ENCODE results near the gene TMPRSS15.

The TMPRSS15 gene

GRCh38 chr21:18403735-18404450, at the start of gene TMPRSS15:
TSS of gene TMPRSS15 (minus strand) at chr21:18403785. CDS start at chr21:18403622, 163 bp downstream.
- DNase-seq (ENCODE audit: low spot score): no peak
- Histone ChIP-seq H3K4me3 (no peak within 1 kb of the TSS), H3K27ac (no peak within 1 kb of the TSS)
- no peak for TF ChIP-seq CTCF (IDR thresholded peaks at IDR 0.05)

- no peak for DNase-seq (ENCODE audit: low spot score)
- Histone ChIP-seq H3K27ac (no peak overlapping the region), H3K4me3 (no peak overlapping the region)
- no peak for TF ChIP-seq CTCF (IDR thresholded peaks at IDR 0.05)
These were observed 48.1 kb upstream of the TMPRSS15 start for GRCh38 chr21:18451670-18452069.

GRCh38 chr21:18449605-18450550, 46.3 kb upstream of the TMPRSS15 start:
- Histone ChIP-seq H3K27ac (no peak overlapping the region), H3K4me3 (no peak overlapping the region)
- no peak for DNase-seq (ENCODE audit: low spot score)
- TF ChIP-seq CTCF (IDR thresholded peaks at IDR 0.05): no peak

- TF ChIP-seq CTCF (IDR thresholded peaks at IDR 0.05): no peak
- Histone ChIP-seq H3K4me3 (no peak overlapping the region), H3K27ac (no peak overlapping the region)
- no peak for DNase-seq (ENCODE audit: low spot score)
These were observed 40.1 kb upstream of the TMPRSS15 start for GRCh38 chr21:18443701-18444100.

GRCh38 chr21:18443085-18443484, 39.5 kb upstream of the TMPRSS15 start:
- no peak overlapping the region for H3K27ac ChIP-seq
- no peak for TF ChIP-seq CTCF (IDR thresholded peaks at IDR 0.05)
- DNase-seq (ENCODE audit: low spot score): no peak
- no peak overlapping the region for H3K4me3 ChIP-seq

GRCh38 chr21:18430341-18430740, 26.8 kb upstream of the TMPRSS15 start:
- Histone ChIP-seq H3K4me3 (no peak overlapping the region), H3K27ac (no peak overlapping the region)
- DNase-seq (ENCODE audit: low spot score): no peak
- no peak for TF ChIP-seq CTCF (IDR thresholded peaks at IDR 0.05)

Data from coronary artery (tissue), 2 donors.